HG03432 (cell line): ENCODE results near the gene CROCC2.

Experiments used
- ATAC-seq: cut with Tn5 transposase; IDR thresholded peaks from one replicate; pipeline ENCODE4 v1.9.1; 2021; ENCODE audit warnings: mild to moderate bottlenecking, moderate library complexity; ENCODE audit not compliant: unreplicated experiment

Gene CROCC2

DNA sequence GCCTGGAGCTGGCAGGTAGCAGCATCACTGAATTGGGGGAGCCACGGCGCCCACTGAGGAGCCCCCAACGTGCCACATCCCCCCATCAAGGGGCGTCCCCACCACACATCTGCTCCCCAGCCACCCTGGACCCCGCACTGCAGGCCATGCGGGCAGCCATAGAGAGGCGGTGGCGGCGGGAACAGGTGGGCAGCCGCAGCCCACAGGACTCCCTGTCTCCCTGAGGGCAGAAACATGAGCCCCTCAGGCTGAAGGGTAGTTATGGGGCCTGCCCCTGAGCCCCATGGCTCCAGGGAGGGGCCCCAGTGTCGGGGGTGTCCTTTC is 26.6 kb downstream of the CROCC2 start:
- no peak for ATAC-seq

GRCh38 chr2:240933048-240933965 is 27.2 kb downstream of the CROCC2 start:
- ATAC-seq, result no peak

- ATAC-seq, result no peak
Observed at GRCh38 chr2:240933966-240934700, 28.0 kb downstream of the CROCC2 start.

DNA sequence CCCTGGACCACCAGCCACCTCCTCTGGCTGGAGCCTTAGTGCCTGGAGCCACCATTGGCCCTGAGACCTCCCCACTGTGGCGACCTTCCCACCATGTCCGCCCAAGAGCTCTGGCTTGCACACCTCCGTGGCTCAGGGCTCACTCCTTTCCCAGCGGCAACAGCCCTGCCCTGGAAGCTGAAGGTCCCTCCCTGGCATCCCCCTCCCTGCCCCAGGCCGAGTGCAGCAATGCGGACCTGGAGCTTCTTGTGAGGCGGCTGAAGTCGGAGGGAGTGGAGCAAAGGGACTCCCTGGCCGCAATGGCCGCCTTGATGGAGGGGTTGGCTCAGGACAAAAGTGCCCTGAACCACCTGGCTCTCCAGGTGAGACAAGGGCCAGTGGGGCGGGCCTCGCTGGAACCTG is 28.6 kb downstream of the CROCC2 start:
- ATAC-seq, result no peak

DNA sequence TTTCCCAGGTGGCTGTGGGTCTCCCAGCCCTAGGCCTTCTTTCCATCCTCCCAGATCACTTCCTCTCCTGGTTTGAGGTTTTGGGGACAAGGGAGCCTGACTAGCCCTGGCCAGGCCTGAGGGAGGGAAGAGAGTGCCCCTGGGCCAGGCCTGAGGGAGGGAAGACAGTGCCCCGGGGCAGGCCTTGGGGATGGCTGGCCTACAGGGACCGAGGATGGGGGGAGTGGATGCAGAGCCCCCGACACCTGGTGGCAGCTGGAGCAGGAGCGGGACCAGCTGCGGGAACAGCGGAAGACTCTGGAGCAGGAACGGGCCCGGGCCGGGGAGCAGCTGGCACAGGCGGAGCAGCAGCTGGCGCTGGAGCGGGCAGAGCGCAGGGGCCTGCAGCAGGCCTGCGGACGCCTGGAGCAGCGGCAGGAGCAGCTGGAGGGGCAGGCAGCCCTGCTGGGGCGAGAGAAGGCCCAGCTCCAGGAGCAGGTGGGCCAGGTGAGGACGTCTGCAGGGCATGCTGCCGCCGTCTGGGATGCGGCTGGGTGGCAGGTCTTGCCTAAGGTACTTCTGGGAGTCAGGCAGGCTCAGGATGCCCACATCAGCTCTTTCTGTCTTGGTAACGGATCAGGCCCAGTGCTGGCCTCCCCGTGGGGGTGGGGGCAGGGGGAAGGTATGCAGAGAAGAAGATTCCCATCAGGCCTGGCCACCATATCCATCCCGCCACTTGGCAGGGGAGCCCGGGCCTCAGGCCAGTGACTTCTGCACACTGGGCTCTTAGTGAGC is 29.2 kb downstream of the CROCC2 start:
- no peak for ATAC-seq

DNA sequence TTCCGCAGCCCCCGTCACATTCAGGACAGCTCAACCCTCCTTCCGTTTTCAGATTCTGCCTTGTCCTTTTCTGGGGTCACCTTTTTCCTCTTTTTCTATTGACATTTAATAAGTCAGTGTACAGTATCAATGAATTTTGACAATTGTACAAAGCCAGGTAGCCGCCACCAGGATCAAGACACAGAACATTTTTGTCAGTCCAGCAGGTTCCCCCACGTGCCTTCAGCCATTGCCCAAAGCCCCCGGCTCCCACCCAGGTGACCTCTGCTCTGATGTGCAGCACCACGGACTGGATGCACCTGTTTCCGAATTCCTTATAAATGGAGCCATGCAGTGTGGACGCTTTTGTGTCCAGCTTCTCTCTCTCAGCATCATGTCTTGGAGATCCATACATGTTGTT is 30.0 kb downstream of the CROCC2 start:
- ATAC-seq, result no peak

- no peak for ATAC-seq
Observed at GRCh38 chr2:240946046-240946445, 39.9 kb downstream of the CROCC2 start.

DNA sequence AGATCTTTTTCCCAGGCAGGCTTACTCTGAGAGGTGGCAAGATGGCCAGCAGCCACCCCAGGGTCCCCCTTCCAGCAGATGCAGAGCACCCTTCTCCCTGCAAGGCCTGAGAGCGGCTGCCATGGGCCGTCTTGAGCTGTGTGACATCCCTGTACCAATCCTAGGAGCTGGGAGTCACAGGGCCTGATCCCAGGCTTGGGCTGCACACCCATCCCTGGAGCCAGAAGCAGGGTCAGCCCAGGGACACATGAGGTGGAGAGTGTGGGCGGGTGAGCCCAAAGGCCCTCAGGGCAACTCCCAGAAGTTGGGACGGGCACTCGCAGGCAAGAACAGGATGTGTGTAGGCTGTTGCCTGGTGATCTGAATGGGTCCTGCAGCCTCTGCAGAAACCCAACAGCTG is 40.5 kb downstream of the CROCC2 start:
- no peak for ATAC-seq

DNA sequence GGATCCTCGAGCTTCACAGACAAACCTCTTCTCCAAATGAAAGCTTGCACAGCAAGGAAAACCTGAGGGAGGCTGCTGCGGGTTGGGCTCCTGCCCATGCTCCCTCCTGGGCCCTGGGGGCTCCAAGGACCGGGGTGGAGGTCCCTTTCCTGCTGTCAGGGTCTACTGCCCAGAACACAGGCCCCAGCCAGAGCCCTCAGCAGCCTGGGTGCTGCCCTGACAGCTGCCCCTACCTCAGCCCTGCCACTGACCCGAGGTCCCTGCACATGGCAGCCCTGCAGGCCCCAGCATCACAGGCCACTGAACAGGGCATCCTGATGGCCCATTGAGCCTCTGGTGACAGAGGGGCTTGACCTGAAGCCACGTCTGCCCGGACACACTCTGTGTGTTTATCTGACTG is 41.0 kb downstream of the CROCC2 start:
- no peak for ATAC-seq

DNA sequence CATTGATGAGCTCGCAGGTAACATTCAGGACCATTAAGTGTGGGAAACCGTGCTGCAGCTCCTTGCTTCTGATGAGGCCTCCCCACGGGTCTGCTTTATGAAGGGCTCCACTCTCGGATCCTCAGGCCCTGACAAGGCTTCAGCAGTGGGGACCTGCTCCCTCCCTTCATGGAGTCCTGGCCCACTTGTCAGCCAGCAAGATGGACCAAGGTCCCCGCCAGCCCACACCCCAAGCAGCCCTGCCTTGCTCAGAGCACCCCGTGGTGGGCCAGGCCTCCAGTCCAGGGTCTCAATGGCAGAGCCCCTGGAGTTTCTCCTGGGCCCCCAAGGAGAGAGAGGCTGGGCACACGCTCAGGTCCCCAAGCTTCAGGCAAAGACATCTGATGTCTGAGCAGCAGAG is 41.5 kb downstream of the CROCC2 start:
- ATAC-seq, result no peak

DNA sequence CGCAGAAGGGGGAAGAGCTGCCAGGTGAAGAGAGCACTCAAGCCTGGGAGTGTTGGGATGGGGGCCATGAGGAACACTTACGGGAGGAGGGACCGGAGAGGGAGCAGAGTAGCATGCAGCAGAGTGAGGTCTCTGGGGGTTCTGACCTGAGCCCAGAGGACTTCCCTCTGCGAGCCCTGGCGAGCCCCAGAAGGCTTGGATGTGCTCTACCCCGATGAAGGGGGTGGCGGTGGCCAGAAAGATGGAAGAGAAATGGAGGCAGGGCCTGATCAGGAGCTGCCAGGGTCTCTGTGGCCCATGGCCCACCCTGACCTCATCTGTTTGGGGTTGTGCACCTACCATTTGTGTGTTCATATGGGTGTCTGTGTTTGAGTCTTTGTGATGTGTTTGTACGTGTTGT is 42.0 kb downstream of the CROCC2 start:
- ATAC-seq, result no peak

- ATAC-seq, result no peak
Observed at GRCh38 chr2:240948905-240949790, 43.0 kb downstream of the CROCC2 start.

DNA sequence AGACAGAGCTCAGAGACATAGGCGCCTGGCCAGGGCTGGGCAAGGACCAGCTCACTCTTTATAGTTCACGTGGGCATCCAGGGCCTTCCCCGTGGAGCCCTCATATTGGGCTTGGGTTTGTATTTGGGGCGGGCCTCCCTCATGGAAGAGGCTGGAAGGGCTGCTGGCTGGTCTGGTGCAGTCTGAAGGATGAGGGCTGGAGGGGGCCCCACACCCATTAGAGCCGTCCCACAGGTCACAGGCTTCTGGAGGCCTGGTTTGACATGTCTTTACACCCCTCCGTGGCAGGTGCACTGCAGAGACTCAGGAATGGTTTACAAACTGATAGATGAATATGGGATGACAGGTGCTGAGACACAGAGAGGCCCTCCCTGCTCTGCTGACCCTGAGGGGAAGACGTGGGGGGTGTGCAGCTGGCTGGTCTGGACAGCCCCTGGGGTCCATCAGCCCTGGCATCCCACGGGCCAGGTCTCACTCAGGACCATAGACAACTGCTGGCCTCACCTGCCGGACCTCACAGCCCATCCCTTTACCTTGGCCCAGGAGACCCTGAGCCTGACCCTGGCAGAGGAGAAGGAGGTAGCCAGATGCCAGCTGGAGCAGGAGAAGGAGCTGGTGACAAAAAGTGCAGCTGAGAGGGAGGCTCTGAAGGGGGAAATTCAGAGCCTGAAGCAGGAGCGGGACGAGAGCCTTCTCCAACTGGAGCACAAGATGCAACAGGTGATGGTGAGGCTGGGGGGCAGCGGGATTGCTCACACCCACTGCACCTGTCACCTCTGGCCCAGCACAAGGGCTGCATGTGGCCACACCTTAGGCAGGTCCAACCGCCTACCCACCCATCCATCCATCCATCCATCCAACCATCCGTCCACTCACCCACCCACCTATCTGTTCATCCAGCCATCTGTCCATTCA is 43.9 kb downstream of the CROCC2 start:
- ATAC-seq, result no peak

DNA sequence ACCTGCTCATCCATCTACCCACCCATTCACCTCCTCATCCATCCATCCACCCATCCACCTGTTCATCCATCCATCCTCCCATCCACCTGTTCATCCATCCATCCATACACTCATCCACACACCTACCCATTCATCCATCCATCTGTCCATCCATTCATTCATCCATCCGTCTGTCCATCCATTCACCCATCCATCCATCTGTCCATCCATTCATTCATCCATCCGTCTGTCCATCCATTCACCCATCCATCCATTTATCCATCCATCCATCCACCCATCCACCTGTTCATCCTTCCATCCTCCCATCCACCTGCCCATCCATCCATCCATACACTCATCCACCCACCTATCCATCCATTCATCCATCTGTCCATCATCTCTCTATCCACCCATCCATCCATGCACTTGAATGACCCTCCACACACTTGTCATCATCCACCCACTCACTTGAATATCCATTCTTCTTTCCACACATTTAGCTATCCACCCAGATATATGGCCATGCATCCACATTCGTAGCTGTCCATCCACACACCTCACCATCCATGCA is 45.0 kb downstream of the CROCC2 start:
- ATAC-seq, result no peak

- no peak for ATAC-seq
Observed at GRCh38 chr2:240952496-240953246, 46.5 kb downstream of the CROCC2 start.

GRCh38 chr2:240953426-240954410 is 47.6 kb downstream of the CROCC2 start:
- no peak for ATAC-seq
